GM18508 (cell line): ENCODE results near the gene SPOCK3.
A peak's percentile ranks its signal among the peaks of the same experiment; 100 is the strongest.
"Not testable (repeated sequence)": the region's sequence is repeated elsewhere in the genome, so short reads cannot be mapped to it uniquely, and the experiment has no call there.

Experiments
- ATAC-seq: cut with Tn5 transposase; IDR thresholded peaks from one replicate; pipeline ENCODE4 v1.9.1; 2021; ENCODE audit warnings: moderate number of reproducible peaks; ENCODE audit not compliant: insufficient read depth, unreplicated experiment

Gene SPOCK3

GRCh38 chr4:166980419-166980818 lies 253.9 kb downstream of the SPOCK3 start:
- no peak for ATAC-seq

- ATAC-seq, result no peak
Observed at GRCh38 chr4:166977596-166977995, 256.7 kb downstream of the SPOCK3 start.

- no peak for ATAC-seq
Observed at GRCh38 chr4:166972071-166972470, 262.2 kb downstream of the SPOCK3 start.

- ATAC-seq, result not testable (repeated sequence)
Observed at GRCh38 chr4:166968219-166968618, 266.1 kb downstream of the SPOCK3 start.

- no peak for ATAC-seq
Observed at GRCh38 chr4:166965562-166965961, 268.7 kb downstream of the SPOCK3 start.

GRCh38 chr4:166957451-166957850 lies 276.8 kb downstream of the SPOCK3 start:
- ATAC-seq, result no peak

- no peak for ATAC-seq
Observed at GRCh38 chr4:166956484-166956883, 277.8 kb downstream of the SPOCK3 start.

GRCh38 chr4:166941629-166942028 lies 292.7 kb downstream of the SPOCK3 start:
- ATAC-seq, result peak; percentile 47

GRCh38 chr4:166930464-166930863 lies 303.8 kb downstream of the SPOCK3 start:
- no peak for ATAC-seq

GRCh38 chr4:166924424-166924823 lies 309.9 kb downstream of the SPOCK3 start:
- no peak for ATAC-seq

GRCh38 chr4:166913926-166914325 lies 320.4 kb downstream of the SPOCK3 start:
- no peak for ATAC-seq

- ATAC-seq, result no peak
Observed at GRCh38 chr4:166903408-166903807, 330.9 kb downstream of the SPOCK3 start.

GRCh38 chr4:166902941-166903340 lies 331.4 kb downstream of the SPOCK3 start:
- ATAC-seq, result no peak

- ATAC-seq, result no peak
Observed at GRCh38 chr4:166896254-166896653, 338.0 kb downstream of the SPOCK3 start.

GRCh38 chr4:166895771-166896170 lies 338.5 kb downstream of the SPOCK3 start:
- no peak for ATAC-seq

- no peak for ATAC-seq
Observed at GRCh38 chr4:166887457-166887856, 346.8 kb downstream of the SPOCK3 start.

GRCh38 chr4:166886718-166887117 lies 347.6 kb downstream of the SPOCK3 start:
- no peak for ATAC-seq

GRCh38 chr4:166882221-166882620 lies 352.1 kb downstream of the SPOCK3 start:
- ATAC-seq, result no peak

GRCh38 chr4:166875821-166876220 lies 358.5 kb downstream of the SPOCK3 start:
- ATAC-seq, result no peak

- no peak for ATAC-seq
Observed at GRCh38 chr4:166862032-166862431, 372.3 kb downstream of the SPOCK3 start.

- ATAC-seq, result not testable (repeated sequence)
Observed at GRCh38 chr4:166850398-166850797, 383.9 kb downstream of the SPOCK3 start.

- no peak for ATAC-seq
Observed at GRCh38 chr4:166846939-166847338, 387.4 kb downstream of the SPOCK3 start.

- ATAC-seq, result no peak
Observed at GRCh38 chr4:166842795-166843261, 391.5 kb downstream of the SPOCK3 start.
